PFSK-1 (cell line): ENCODE measurements around the gene PLS3.

Experiments
- FOXP2 ChIP-seq: optimal IDR thresholded peaks from 2 replicates; pipeline ENCODE3; 2011; ENCODE audit warnings: borderline replicate concordance, control low read depth, inconsistent platforms; ENCODE audit not compliant: insufficient read depth; ENCODE audit errors: extremely low read length, extremely low read depth
- POLR2AphosphoS5 ChIP-seq: IDR thresholded peaks from 2 replicates; pipeline ENCODE4 v1.6.1; 2012; ENCODE audit warnings: low read depth, mild to moderate bottlenecking, control low read depth, low read length, moderate library complexity
- REST ChIP-seq, 2 experiments: IDR thresholded peaks; 2 replicates each; pipeline versions ENCODE4 v1.6.1 to v1.8.0; 2011 to 2012; ENCODE audit warnings: low read depth in 2 of 2, low read length in 2 of 2, control low read depth in 1 of 2, inconsistent platforms in 1 of 2, mild to moderate bottlenecking in 1 of 2, moderate library complexity in 1 of 2; ENCODE audit not compliant: insufficient read depth in 1 of 2
- SIN3A ChIP-seq: IDR thresholded peaks from 2 replicates; pipeline ENCODE4 v1.6.1; 2012; ENCODE audit warnings: mild to moderate bottlenecking, low read length, moderate library complexity, borderline replicate concordance; ENCODE audit not compliant: insufficient read depth
- TAF1 ChIP-seq: IDR thresholded peaks from 2 replicates; pipeline ENCODE4 v1.6.1; 2012; ENCODE audit warnings: low read length, control low read depth, borderline replicate concordance; ENCODE audit not compliant: insufficient read depth

Gene PLS3

GRCh38 chrX:115563633-115564162, 2.7 kb downstream of the PLS3 start:
- TF ChIP-seq POLR2AphosphoS5 (no peak), TAF1 (no peak), FOXP2 (no peak), SIN3A (no peak), REST (IDR thresholded peaks at IDR 0.05; ENCODE audit: insufficient read depth in 1 of 2, low read depth in 2 of 2, low read length in 2 of 2) (no peak)

GRCh38 chrX:115564243-115564642, 3.3 kb downstream of the PLS3 start:
- TF ChIP-seq POLR2AphosphoS5 (no peak), TAF1 (no peak), SIN3A (no peak), FOXP2 (no peak)

- TF ChIP-seq POLR2AphosphoS5, result no peak
- TF ChIP-seq SIN3A, result no peak
- TF ChIP-seq FOXP2, result no peak
- no peak for TF ChIP-seq REST (IDR thresholded peaks at IDR 0.05; ENCODE audit: insufficient read depth in 1 of 2, low read depth in 2 of 2, low read length in 2 of 2)
- TF ChIP-seq TAF1, result no peak
Measured at GRCh38 chrX:115565888-115566287, 4.9 kb downstream of the PLS3 start.

GRCh38 chrX:115571712-115572111, 10.7 kb downstream of the PLS3 start:
- no peak for TF ChIP-seq SIN3A
- TF ChIP-seq FOXP2, result no peak
- TF ChIP-seq TAF1, result no peak
- no peak for TF ChIP-seq REST (IDR thresholded peaks at IDR 0.05; ENCODE audit: insufficient read depth in 1 of 2, low read depth in 2 of 2, low read length in 2 of 2)
- no peak for TF ChIP-seq POLR2AphosphoS5

GRCh38 chrX:115573185-115573584, 12.2 kb downstream of the PLS3 start:
- no peak for TF ChIP-seq TAF1
- no peak for TF ChIP-seq REST (IDR thresholded peaks at IDR 0.05; ENCODE audit: insufficient read depth in 1 of 2, low read depth in 2 of 2, low read length in 2 of 2)
- no peak for TF ChIP-seq FOXP2
- no peak for TF ChIP-seq SIN3A
- TF ChIP-seq POLR2AphosphoS5, result no peak

GRCh38 chrX:115576676-115577075, 15.7 kb downstream of the PLS3 start:
- TF ChIP-seq SIN3A (no peak), POLR2AphosphoS5 (no peak), REST (IDR thresholded peaks at IDR 0.05; ENCODE audit: insufficient read depth in 1 of 2, low read depth in 2 of 2, low read length in 2 of 2) (no peak), TAF1 (no peak), FOXP2 (no peak)
